ENCODE measurements around the gene EPB41L4A.
"Not testable (repeated sequence)": the region's sequence is repeated elsewhere in the genome, so short reads cannot be mapped to it uniquely, and the experiment has no call there.

Gene EPB41L4A

DNA sequence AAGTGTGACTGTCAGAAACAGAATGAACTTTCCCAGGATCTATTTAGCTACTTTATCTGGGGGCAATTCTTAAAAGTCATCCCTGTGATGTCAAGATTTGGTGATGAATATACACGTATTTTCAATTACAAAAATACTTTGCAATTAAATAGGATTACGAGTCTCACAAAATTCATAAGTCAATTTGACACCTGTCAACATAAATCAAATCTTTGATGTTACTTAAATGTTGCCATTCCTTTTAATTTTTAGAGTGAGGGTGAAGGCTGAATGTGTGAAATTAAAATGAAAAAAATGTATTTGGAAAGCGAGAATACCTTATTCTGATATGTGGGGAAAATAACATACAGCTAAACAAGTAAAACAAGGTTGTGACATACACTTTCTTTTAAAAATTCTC, 202.9 kb downstream of the EPB41L4A start:
- Histone ChIP-seq H3K9ac (ENCODE audit: low read length in 2 of 2) (no peak overlapping the region), H3K27ac (ENCODE audit: low read length) (no peak overlapping the region), H3K27me3 (ENCODE audit: control insufficient read depth in 1 of 2, insufficient read depth in 2 of 2, low read length in 2 of 2) (no peaks in the 10 kb centered on the region), H3K9me3 (ENCODE audit: control insufficient read depth in 2 of 2, low read length in 2 of 2) (no peaks in the 10 kb centered on the region), H3K36me3 (ENCODE audit: control insufficient read depth in 2 of 2, insufficient read depth in 2 of 2, low read length in 2 of 2) (no peaks in the 10 kb centered on the region), H3K4me1 (ENCODE audit: control insufficient read depth, insufficient read depth, low read length) (no peaks in the 10 kb centered on the region), H3K4me3 (ENCODE audit: low read length in 2 of 2) (no peak overlapping the region)

- Histone ChIP-seq H3K27me3 (ENCODE audit: control insufficient read depth in 1 of 2, insufficient read depth in 2 of 2, low read length in 2 of 2) (peaks cover 0 to 5% of the 10 kb centered on the region in 2 donors), H3K36me3 (ENCODE audit: control insufficient read depth in 2 of 2, insufficient read depth in 2 of 2, low read length in 2 of 2) (no peaks in the 10 kb centered on the region), H3K27ac (ENCODE audit: low read length) (no peak overlapping the region), H3K9me3 (ENCODE audit: control insufficient read depth in 2 of 2, low read length in 2 of 2) (no peaks in the 10 kb centered on the region), H3K4me1 (ENCODE audit: control insufficient read depth, insufficient read depth, low read length) (no peaks in the 10 kb centered on the region), H3K4me3 (ENCODE audit: low read length in 2 of 2) (no peak overlapping the region), H3K9ac (ENCODE audit: low read length in 2 of 2) (no peak overlapping the region)
Observed at GRCh38 chr5:112210430-112211005, 208.6 kb downstream of the EPB41L4A start.

DNA sequence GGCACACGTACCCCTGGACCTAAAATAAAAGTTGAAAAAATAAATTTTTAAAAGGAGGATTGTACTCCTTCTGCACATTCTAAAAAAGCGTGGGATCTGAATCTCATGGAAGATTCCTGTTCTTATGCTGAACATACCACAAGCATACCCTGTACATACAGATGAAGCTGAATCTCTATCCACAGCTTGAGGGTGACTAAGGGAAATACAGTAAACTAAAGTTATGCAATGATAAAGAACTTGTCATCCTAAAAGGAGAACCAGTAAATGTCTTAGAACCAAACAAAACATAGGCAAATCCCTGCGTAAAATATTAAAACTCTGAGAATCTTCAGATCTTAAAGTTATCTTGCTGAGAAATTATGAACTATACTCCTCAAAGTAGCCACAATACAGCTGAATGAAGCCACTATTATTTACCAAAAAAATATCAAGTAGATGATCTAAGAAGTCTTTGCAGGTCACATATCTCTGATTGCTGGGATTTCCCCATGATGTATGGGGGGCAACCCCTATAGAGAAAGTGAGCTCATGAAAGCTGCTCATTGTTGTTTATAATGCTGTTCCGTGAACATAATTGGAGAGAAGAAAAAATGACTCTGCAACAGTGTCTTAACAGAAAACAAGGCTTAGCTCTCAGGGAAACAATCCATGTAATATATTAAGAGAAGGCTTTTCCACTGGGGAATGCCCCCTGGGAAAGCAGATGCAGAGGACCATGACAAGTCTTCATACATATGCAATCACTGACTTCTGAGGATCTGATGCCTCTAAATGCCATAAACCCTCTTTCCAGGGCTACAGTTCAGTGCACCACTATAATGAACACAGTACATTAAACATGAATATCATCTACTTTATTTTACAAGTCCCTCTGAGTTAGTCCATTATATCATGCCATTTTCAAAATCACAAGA, 210.1 kb downstream of the EPB41L4A start:
- Histone ChIP-seq H3K4me1 (ENCODE audit: control insufficient read depth, insufficient read depth, low read length) (no peaks in the 10 kb centered on the region), H3K9me3 (ENCODE audit: control insufficient read depth in 2 of 2, low read length in 2 of 2) (no peaks in the 10 kb centered on the region), H3K9ac (ENCODE audit: low read length in 2 of 2) (no peak overlapping the region), H3K27ac (ENCODE audit: low read length) (no peak overlapping the region), H3K4me3 (ENCODE audit: low read length in 2 of 2) (no peak overlapping the region), H3K36me3 (ENCODE audit: control insufficient read depth in 2 of 2, insufficient read depth in 2 of 2, low read length in 2 of 2) (no peaks in the 10 kb centered on the region), H3K27me3 (ENCODE audit: control insufficient read depth in 1 of 2, insufficient read depth in 2 of 2, low read length in 2 of 2) (peaks cover 0 to 5% of the 10 kb centered on the region in 2 donors)

GRCh38 chr5:112208195-112208594, 210.9 kb downstream of the EPB41L4A start:
- H3K9me3 ChIP-seq (ENCODE audit: control insufficient read depth in 2 of 2, low read length in 2 of 2); H3K9ac ChIP-seq (ENCODE audit: low read length in 2 of 2); H3K4me1 ChIP-seq (ENCODE audit: control insufficient read depth, insufficient read depth, low read length); H3K4me3 ChIP-seq (ENCODE audit: low read length in 2 of 2); H3K27me3 ChIP-seq (ENCODE audit: control insufficient read depth in 1 of 2, insufficient read depth in 2 of 2, low read length in 2 of 2); H3K27ac ChIP-seq (ENCODE audit: low read length); H3K36me3 ChIP-seq (ENCODE audit: control insufficient read depth in 2 of 2, insufficient read depth in 2 of 2, low read length in 2 of 2): not testable (repeated sequence)

- Histone ChIP-seq H3K4me3 (ENCODE audit: low read length in 2 of 2) (no peak overlapping the region), H3K27me3 (ENCODE audit: control insufficient read depth in 1 of 2, insufficient read depth in 2 of 2, low read length in 2 of 2) (peaks cover 0 to 5% of the 10 kb centered on the region in 2 donors), H3K27ac (ENCODE audit: low read length) (no peak overlapping the region), H3K4me1 (ENCODE audit: control insufficient read depth, insufficient read depth, low read length) (no peaks in the 10 kb centered on the region), H3K9me3 (ENCODE audit: control insufficient read depth in 2 of 2, low read length in 2 of 2) (no peaks in the 10 kb centered on the region), H3K36me3 (ENCODE audit: control insufficient read depth in 2 of 2, insufficient read depth in 2 of 2, low read length in 2 of 2) (no peaks in the 10 kb centered on the region), H3K9ac (ENCODE audit: low read length in 2 of 2) (no peak overlapping the region)
Observed at GRCh38 chr5:112205846-112206245, 213.2 kb downstream of the EPB41L4A start.

DNA sequence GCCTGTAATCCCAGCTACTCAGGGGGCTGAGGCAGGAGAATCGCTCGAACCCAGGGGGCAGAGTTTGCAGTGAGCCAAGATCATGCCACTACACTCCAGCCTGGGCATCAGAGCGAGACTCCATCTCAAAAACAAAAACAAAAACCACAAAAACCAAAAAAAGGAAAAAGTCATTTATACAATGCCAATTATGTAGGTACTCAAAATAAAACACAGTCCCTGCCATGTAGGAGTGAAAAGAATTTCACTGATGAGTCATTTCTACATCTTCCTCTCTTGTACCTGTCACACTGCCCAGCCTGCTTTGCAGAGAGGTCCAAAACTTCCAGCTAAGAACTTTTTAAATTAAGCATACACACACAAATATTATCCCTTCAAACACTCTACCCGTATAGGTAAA, 215.8 kb downstream of the EPB41L4A start:
- Histone ChIP-seq H3K4me3 (ENCODE audit: low read length in 2 of 2) (no peak overlapping the region), H3K36me3 (ENCODE audit: control insufficient read depth in 2 of 2, insufficient read depth in 2 of 2, low read length in 2 of 2) (no peaks in the 10 kb centered on the region), H3K27me3 (ENCODE audit: control insufficient read depth in 1 of 2, insufficient read depth in 2 of 2, low read length in 2 of 2) (peaks cover 0 to 5% of the 10 kb centered on the region in 2 donors), H3K27ac (ENCODE audit: low read length) (no peak overlapping the region), H3K4me1 (ENCODE audit: control insufficient read depth, insufficient read depth, low read length) (no peaks in the 10 kb centered on the region), H3K9me3 (ENCODE audit: control insufficient read depth in 2 of 2, low read length in 2 of 2) (no peaks in the 10 kb centered on the region), H3K9ac (ENCODE audit: low read length in 2 of 2) (no peak overlapping the region)

DNA sequence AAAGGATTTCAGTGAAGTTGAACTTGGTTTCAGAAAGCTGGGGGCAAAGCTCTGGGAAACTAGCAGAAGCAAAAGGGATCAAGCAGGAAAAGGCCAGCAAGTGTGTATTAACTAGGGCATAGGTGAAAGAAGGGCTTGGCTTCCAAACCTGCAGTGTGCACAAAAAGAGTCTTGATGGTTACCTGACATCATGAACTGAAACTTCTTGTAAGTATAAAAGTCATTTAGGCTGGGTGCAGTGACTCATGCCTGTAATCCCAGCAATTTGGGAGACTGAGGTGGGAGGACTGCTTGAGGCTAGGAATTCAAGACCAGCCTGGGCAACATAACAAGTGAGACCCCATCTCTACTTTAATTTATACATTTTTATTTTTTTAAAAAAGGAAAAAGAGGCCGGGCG, 216.4 kb downstream of the EPB41L4A start:
- H3K9ac ChIP-seq (ENCODE audit: low read length in 2 of 2): no peak overlapping the region
- no peaks in the 10 kb centered on the region for H3K9me3 ChIP-seq (ENCODE audit: control insufficient read depth in 2 of 2, low read length in 2 of 2)
- H3K4me3 ChIP-seq (ENCODE audit: low read length in 2 of 2): no peak overlapping the region
- H3K36me3 ChIP-seq (ENCODE audit: control insufficient read depth in 2 of 2, insufficient read depth in 2 of 2, low read length in 2 of 2): no peaks in the 10 kb centered on the region
- H3K27me3 ChIP-seq (ENCODE audit: control insufficient read depth in 1 of 2, insufficient read depth in 2 of 2, low read length in 2 of 2): peaks cover 0 to 5% of the 10 kb centered on the region in 2 donors
- H3K4me1 ChIP-seq (ENCODE audit: control insufficient read depth, insufficient read depth, low read length): no peaks in the 10 kb centered on the region
- H3K27ac ChIP-seq (ENCODE audit: low read length): no peak overlapping the region

DNA sequence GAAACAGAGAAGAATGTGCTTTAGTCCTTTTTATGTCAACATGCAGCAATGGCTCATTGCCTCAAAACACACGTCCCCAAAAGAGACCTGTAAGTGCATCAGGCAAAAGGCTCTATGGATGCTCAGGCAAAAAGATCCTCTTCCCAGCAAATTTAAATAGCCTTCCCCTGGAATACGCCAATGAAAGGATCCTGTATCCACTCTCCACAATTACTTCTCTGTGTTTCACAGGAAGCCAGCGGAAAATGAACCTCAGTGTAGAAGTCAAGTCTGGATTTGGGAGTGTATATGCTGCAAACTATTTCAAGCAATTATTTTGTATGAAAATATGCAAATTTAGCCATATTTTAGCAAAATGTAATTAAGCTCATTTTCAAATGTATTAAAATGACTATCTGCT, 217.9 kb downstream of the EPB41L4A start:
- Histone ChIP-seq H3K9me3 (ENCODE audit: control insufficient read depth in 2 of 2, low read length in 2 of 2) (no peaks in the 10 kb centered on the region), H3K9ac (ENCODE audit: low read length in 2 of 2) (no peak overlapping the region), H3K27me3 (ENCODE audit: control insufficient read depth in 1 of 2, insufficient read depth in 2 of 2, low read length in 2 of 2) (peaks cover 0 to 5% of the 10 kb centered on the region in 2 donors), H3K27ac (ENCODE audit: low read length) (no peak overlapping the region), H3K4me1 (ENCODE audit: control insufficient read depth, insufficient read depth, low read length) (no peaks in the 10 kb centered on the region), H3K4me3 (ENCODE audit: low read length in 2 of 2) (no peak overlapping the region), H3K36me3 (ENCODE audit: control insufficient read depth in 2 of 2, insufficient read depth in 2 of 2, low read length in 2 of 2) (no peaks in the 10 kb centered on the region)

DNA sequence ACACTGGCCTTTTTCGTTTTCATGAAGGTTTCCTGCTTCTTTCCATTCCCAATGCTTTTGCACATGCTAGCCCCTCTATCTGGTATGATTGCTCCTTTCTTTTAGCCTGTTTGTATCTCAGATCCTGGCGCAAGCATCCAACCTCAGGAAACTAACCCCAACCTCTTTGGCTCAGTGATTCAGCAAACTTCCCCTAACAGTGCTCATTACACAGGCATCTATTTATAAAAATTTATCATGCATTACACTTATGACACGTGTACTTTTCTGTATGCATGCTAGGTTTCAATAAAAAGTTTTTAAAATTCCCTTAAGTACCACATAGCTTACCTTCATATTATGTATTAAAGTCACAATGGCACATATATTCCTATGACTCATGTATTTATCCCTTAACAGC, 218.9 kb downstream of the EPB41L4A start:
- Histone ChIP-seq H3K4me1 (ENCODE audit: control insufficient read depth, insufficient read depth, low read length) (no peaks in the 10 kb centered on the region), H3K9me3 (ENCODE audit: control insufficient read depth in 2 of 2, low read length in 2 of 2) (no peaks in the 10 kb centered on the region), H3K27me3 (ENCODE audit: control insufficient read depth in 1 of 2, insufficient read depth in 2 of 2, low read length in 2 of 2) (no peaks in the 10 kb centered on the region), H3K9ac (ENCODE audit: low read length in 2 of 2) (no peak overlapping the region), H3K36me3 (ENCODE audit: control insufficient read depth in 2 of 2, insufficient read depth in 2 of 2, low read length in 2 of 2) (no peaks in the 10 kb centered on the region), H3K4me3 (ENCODE audit: low read length in 2 of 2) (no peak overlapping the region), H3K27ac (ENCODE audit: low read length) (no peak overlapping the region)

- H3K9ac ChIP-seq (ENCODE audit: low read length in 2 of 2): no peak overlapping the region
Observed at GRCh38 chr5:112196584-112196983, 222.5 kb downstream of the EPB41L4A start.

DNA sequence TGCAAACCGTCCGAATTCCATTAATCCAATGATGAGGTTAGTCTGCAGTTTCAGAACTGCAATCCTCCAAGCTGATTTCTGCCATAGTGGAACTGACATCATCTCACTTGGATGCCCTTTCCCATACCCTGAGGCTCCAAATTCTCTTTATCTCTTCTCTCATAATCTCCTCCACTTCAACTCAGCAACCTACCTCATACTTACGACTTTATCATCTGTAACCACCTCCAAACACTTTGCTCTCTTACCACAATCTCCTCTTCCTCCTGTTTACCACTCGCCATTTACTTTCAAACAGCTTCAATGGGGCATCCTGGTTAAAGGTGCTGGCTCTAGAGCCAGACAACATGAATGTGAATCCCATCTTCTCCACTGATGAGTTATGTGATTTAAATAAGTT, 223.2 kb downstream of the EPB41L4A start:
- Histone ChIP-seq H3K4me3 (ENCODE audit: low read length in 2 of 2) (no peak overlapping the region), H3K9ac (ENCODE audit: low read length in 2 of 2) (no peak overlapping the region), H3K4me1 (ENCODE audit: control insufficient read depth, insufficient read depth, low read length) (no peaks in the 10 kb centered on the region), H3K36me3 (ENCODE audit: control insufficient read depth in 2 of 2, insufficient read depth in 2 of 2, low read length in 2 of 2) (no peaks in the 10 kb centered on the region), H3K27me3 (ENCODE audit: control insufficient read depth in 1 of 2, insufficient read depth in 2 of 2, low read length in 2 of 2) (no peaks in the 10 kb centered on the region), H3K9me3 (ENCODE audit: control insufficient read depth in 2 of 2, low read length in 2 of 2) (no peaks in the 10 kb centered on the region), H3K27ac (ENCODE audit: low read length) (no peak overlapping the region)

More at GRCh38 chr5:112196584-112196983, 222.5 kb downstream of the EPB41L4A start:
- H3K4me3 ChIP-seq (ENCODE audit: low read length in 2 of 2): no peak overlapping the region
- no peak overlapping the region for H3K27ac ChIP-seq (ENCODE audit: low read length)
- no peaks in the 10 kb centered on the region for H3K27me3 ChIP-seq (ENCODE audit: control insufficient read depth in 1 of 2, insufficient read depth in 2 of 2, low read length in 2 of 2)
- H3K9me3 ChIP-seq (ENCODE audit: control insufficient read depth in 2 of 2, low read length in 2 of 2): no peaks in the 10 kb centered on the region
- no peaks in the 10 kb centered on the region for H3K36me3 ChIP-seq (ENCODE audit: control insufficient read depth in 2 of 2, insufficient read depth in 2 of 2, low read length in 2 of 2)
- H3K4me1 ChIP-seq (ENCODE audit: control insufficient read depth, insufficient read depth, low read length): no peaks in the 10 kb centered on the region
